Ishikawa (cell line): Measurements from ENCODE around the gene DCDC2.

ENCODE experiments used
- EGR1 ChIP-seq: IDR thresholded peaks from 2 replicates; pipeline ENCODE4 v1.6.1; 2012
- EP300 ChIP-seq: IDR thresholded peaks from 2 replicates; pipeline ENCODE4 v1.6.1; 2012; ENCODE audit warnings: borderline replicate concordance
- MAX ChIP-seq: IDR thresholded peaks from 2 replicates; pipeline ENCODE4 v1.6.1; 2012
- NFIC ChIP-seq: IDR thresholded peaks from 2 replicates; pipeline ENCODE4 v1.6.1; 2012
- RAD21 ChIP-seq: IDR thresholded peaks from 2 replicates; pipeline ENCODE4 v1.6.1; 2012; ENCODE audit warnings: low read depth
- REST ChIP-seq: IDR thresholded peaks from 2 replicates; pipeline ENCODE4 v1.6.1; 2012; ENCODE audit warnings: low read depth, mild to moderate bottlenecking
- TAF1 ChIP-seq: IDR thresholded peaks from 2 replicates; pipeline ENCODE4 v1.6.1; 2012; ENCODE audit warnings: low read depth, mild to moderate bottlenecking
- TCF12 ChIP-seq: IDR thresholded peaks from 2 replicates; pipeline ENCODE4 v1.6.1; 2012; ENCODE audit warnings: low read depth
- TEAD4 ChIP-seq: IDR thresholded peaks from 2 replicates; pipeline ENCODE4 v1.6.1; 2012
- USF1 ChIP-seq: IDR thresholded peaks from 2 replicates; pipeline ENCODE4 v1.6.1; 2012
- YY1 ChIP-seq: IDR thresholded peaks from 2 replicates; pipeline ENCODE4 v1.6.1; 2012; ENCODE audit warnings: low read depth
- ZBTB7A ChIP-seq: IDR thresholded peaks from 2 replicates; pipeline ENCODE4 v1.6.1; 2012; ENCODE audit warnings: low read depth

- no peak for TF ChIP-seq TAF1
- no peak for TF ChIP-seq ZBTB7A
- no peak for TF ChIP-seq USF1
- TF ChIP-seq EP300 = peak; percentile 94
- TF ChIP-seq REST = no peak
- TF ChIP-seq EGR1 = no peak
- TF ChIP-seq TCF12 = peak; percentile 93
- no peak for TF ChIP-seq YY1
- TF ChIP-seq TEAD4 = peak; percentile 96
- TF ChIP-seq MAX = no peak
- peak; percentile 71 for TF ChIP-seq NFIC
- TF ChIP-seq RAD21 = no peak; the same call in 1 of the 2 replicates
Measured at GRCh38 chr6:24323632-24324337, 34.1 kb downstream of the DCDC2 start.
